Measurements from ENCODE around the gene ZNF33A.
"Not testable (repeated sequence)": the region's sequence is repeated elsewhere in the genome, so short reads cannot be mapped to it uniquely, and the experiment has no call there.

ZNF33A gene

DNA sequence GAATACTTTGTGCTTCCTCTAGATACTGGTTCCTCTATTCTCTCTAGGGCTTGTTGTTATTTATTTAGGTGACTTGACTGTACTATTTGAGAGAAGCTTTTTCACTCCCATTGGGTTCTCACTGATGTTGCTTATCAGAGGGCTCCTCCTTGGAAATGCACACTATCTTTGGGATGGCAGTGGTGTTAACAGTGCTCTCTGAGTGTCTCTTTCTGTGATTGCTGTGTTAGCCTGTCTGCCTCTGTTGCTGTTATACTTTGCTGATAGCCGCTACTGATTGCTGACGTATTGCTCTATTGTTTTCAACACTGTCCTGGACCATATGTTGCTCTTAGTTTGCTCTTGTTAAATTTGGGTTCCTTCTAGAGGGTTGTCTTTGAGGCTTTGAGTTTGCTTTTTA is 34.7 kb downstream of the ZNF33A start:
- no peak for DNase-seq (ENCODE audit: low spot score)

DNA sequence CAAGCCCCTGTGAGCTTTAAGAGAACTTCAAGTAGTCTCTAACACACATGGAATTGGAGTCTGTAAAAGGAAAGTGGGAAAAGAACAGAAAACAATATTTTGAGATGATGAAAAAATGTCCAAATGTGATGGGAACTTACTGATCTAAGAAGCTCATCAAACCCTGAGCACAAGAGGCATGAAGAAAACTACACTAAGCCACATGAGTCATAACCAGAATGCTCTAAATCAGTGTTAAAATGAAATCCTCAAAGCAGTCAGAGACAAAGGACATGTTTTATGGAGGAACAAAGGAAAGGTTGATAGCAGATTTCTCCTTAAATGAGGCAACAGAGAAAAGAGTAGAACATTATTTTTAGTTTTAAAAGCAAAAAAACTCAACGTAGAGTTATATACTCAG is 37.2 kb downstream of the ZNF33A start:
- DNase-seq (ENCODE audit: low spot score), result no peak

- DNase-seq (ENCODE audit: low spot score), result no peak
These were observed 39.7 kb downstream of the ZNF33A start for GRCh38 chr10:38050212-38050611.

- no peak for DNase-seq (ENCODE audit: low spot score)
These were observed 43.9 kb downstream of the ZNF33A start for GRCh38 chr10:38054361-38054797.

GRCh38 chr10:38055274-38055894 is 44.9 kb downstream of the ZNF33A start:
- DNase-seq (ENCODE audit: low spot score), result not testable (repeated sequence)

GRCh38 chr10:38069663-38070062 is 59.2 kb downstream of the ZNF33A start:
- DNase-seq (ENCODE audit: low spot score), result not testable (repeated sequence)

DNA sequence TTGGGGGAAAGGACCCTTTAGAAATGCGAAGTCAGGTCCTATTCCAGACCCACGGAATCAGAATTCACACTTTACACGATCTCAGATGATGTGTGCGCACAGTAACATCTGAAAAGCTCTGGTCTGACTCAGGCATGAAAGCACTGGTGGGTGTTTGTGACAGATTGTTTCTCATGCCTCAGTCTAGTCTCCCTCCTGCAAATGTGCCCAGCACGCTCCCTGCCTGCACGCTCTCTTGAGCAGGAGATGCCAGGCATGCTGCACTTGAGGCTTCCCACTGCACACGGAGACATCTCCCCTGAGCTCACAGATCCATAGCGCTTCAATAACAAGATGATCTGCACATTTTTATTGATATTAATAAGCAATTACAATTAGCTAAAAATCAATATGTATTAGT is 60.0 kb downstream of the ZNF33A start:
- DNase-seq (ENCODE audit: low spot score), result peak; percentile 7

DNA sequence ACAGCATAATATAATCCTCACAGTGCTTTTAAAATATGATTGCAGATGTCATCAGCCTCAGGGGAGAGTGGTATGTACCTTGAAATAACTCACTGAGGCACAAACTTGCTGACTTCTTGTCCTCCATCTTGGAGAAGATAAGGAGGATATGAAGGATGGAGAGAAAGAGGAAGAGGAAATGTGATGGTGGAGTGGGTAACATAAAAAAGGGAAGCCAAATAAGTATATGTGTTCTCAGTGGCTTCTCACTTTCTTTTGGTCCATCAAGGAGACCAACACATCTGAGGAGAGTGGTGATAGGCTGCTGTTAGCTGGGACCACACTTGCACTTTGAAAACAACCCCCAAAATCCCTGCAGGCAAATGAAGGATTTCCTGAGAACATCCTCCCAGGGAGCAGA is 62.1 kb downstream of the ZNF33A start:
- DNase-seq (ENCODE audit: low spot score), result no peak

DNA sequence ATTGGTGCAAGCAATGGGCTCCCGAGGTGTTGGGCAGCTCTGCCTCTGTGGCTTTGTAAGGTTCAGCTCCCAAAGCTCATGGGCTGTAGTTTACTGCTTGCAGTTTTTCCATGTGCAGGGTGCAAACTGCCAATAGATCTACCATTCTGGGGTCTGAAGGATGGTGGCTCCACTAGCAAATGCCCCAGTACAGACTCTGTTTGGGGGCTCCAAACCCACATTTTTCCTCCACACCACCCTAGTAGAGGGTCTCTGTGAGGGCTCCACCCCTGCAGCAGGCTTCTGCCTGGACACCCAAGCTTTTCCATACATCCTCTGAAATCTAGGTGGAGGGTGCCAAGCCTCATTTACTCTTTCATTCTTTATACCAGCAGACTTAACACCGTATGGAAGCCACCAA is 66.2 kb downstream of the ZNF33A start:
- DNase-seq (ENCODE audit: low spot score), result no peak

- not testable (repeated sequence) for DNase-seq (ENCODE audit: low spot score)
These were observed 82.8 kb downstream of the ZNF33A start for GRCh38 chr10:38093318-38093717.

GRCh38 chr10:38093816-38094157 is 83.3 kb downstream of the ZNF33A start:
- no peak for DNase-seq (ENCODE audit: low spot score)

DNA sequence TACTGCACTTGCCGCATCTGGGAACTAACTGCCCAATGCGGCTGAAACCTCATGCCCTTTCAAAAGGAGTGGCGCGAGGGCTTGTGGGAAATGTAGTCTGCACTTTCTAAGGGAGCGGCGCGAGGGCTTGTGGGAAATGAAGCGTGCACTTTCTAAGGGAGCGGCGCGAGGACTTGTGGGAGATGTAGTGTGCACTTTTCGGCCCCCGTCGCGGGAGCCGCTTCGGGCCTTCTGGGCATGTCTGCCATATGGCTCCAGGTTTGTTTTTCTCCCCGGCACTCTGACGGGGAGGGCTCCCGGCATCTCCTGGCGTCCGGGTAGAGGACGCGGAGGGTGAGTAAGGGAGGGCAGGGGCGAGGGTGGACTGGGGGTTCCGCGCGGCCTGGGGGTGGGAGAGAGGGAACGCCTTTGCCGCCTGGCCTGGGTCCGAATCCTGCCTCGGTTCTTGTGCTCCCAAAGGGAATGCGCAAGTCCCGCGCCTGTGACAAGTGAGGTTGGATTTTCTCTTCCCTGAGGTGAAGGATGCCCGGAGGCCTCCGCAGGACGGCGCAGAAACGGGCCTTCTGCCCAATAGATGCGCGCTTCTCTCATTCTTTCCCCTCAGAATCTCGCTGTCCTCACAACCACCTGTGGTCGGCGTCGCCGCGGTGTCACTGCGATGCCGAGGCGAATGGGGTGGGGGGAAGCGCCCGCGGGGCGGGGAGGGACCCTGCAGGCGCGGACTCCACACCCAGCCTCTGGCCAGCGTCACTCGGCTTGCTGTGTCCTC is 83.9 kb downstream of the ZNF33A start, which contains the start of gene ZNF37A:
Gene ZNF37A, plus strand, starts transcription at position 180 of the 769 bp plus-strand sequence. CDS start 2,281 bp downstream, outside the sequence.
- peak; percentile 96 for DNase-seq (ENCODE audit: low spot score)

DNA sequence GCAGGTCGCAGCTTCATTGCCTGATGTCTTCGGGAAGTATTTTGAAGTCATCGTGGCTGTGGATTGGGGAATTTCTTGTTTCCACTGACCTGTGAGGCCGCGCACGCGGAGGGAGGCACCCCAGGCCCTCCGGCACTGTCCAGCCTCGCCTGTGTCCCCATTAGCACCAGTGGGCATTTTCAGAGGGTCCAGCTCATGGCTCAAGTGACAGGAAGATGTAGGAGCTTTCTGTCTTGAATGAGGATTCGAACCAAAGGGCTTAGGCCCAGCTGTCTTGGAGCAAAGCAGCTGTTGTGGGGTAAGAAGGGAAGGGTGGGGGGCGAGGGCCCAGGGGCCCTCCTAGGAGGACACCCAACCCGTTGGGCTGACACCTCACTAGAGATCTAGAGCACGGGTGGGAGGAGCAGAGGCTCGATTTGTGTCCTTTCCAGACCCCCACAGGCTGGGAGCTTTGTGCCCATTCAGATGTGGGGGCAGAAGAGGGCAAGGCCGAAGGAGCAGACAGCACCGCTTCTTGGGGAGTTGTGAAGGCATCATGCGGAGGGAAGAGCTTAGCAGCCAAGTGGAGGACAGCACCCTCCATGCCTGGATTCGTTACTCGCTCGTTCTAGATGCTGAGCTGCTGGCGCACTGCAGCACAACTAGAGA is 84.6 kb downstream of the ZNF33A start:
- peak; percentile 8 for DNase-seq (ENCODE audit: low spot score)

DNA sequence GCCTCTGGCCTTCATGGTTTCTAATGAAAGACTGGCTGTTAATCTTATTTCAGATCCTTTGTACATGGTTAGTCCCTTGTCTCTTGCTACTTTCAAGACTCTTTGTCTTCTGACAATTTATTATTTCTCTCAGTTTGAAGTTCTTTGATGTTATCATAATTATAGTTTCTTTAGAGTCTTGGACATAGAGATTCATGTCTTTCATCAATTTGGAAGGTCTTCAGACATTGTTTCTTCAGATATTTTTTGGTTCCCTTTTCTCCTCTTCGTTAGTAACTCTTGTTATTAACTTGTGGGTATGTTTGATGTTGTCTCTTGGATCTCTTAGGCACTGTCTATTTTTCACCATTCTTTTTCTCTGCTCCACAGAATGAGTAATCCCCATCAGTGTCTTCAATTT is 92.4 kb downstream of the ZNF33A start:
- no peak for DNase-seq (ENCODE audit: low spot score)

DNA sequence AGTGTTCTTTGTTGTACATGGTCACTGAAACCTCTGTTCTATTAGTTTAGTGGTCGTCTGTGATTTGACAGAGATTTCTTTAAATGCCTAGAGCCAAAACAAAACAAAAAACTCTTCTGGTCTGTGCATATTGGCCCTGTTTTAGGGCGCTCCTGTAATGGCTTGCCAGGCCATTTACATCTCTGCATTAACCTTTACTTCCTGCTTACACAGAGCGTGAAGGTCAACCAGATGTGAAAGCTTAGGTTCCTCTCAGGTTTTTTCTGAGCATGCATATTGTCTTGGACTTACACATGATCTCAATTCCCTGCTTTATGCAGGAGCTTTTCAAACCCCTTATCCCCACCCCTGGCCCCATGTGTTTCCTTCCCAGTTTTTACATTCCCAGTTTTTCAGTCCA is 93.3 kb downstream of the ZNF33A start:
- no peak for DNase-seq (ENCODE audit: low spot score)

GRCh38 chr10:38112159-38112558 is 101.7 kb downstream of the ZNF33A start:
- DNase-seq (ENCODE audit: low spot score), result no peak
